Urinary bladder (tissue), 4 donors: ENCODE results near the gene DCC. TPM values are rescaled to one million over a fixed set of nuclear protein-coding genes. Genes with fewer than 3 reads are reported as not detected.

Source experiments
- DNase-seq: peaks from one replicate; pipeline ENCODE4 v3.0.0-alpha.2; 2015; ENCODE audit errors: extremely low spot score
- H3K27ac ChIP-seq: one replicate; pipeline ENCODE4 v1.5.1; 2013; ENCODE audit warnings: low read depth, mild to moderate bottlenecking, moderate library complexity
- H3K36me3 ChIP-seq: one replicate; pipeline ENCODE4 v1.6.1; 2013; ENCODE audit warnings: mild to moderate bottlenecking, moderate library complexity; ENCODE audit not compliant: insufficient read depth
- H3K4me1 ChIP-seq: one replicate; pipeline ENCODE4 v1.6.1; 2013; ENCODE audit warnings: mild to moderate bottlenecking, moderate library complexity; ENCODE audit not compliant: insufficient read depth
- H3K4me3 ChIP-seq: one replicate; pipeline ENCODE4 v1.5.1; 2013; ENCODE audit warnings: low read depth, low read length
- WGBS: extraction: QIAGEN DNeasy Blood & Tissue Kit; methylation state at CpG from one replicate; pipeline ENCODE4 v1.1.7; 2013; 5-methylcytosine and 5-hydroxymethylcytosine counted together
- polyA plus RNA-seq: library from polyadenylated mRNA; stranded (reverse); fragments of 200-250 nt; gene quantifications from one replicate; pipeline ENCODE4 v1.2.3, GENCODE V29; 2013
- total RNA-seq: library from RNA; depleted of rRNA; stranded (reverse); fragments of >200 nt; gene quantifications from one replicate; pipeline ENCODE4 v1.2.3, GENCODE V29; 2014
- donor health status: healthy with polysubstance abuse.
- donor health status: healthy.

Gene DCC, protein sequence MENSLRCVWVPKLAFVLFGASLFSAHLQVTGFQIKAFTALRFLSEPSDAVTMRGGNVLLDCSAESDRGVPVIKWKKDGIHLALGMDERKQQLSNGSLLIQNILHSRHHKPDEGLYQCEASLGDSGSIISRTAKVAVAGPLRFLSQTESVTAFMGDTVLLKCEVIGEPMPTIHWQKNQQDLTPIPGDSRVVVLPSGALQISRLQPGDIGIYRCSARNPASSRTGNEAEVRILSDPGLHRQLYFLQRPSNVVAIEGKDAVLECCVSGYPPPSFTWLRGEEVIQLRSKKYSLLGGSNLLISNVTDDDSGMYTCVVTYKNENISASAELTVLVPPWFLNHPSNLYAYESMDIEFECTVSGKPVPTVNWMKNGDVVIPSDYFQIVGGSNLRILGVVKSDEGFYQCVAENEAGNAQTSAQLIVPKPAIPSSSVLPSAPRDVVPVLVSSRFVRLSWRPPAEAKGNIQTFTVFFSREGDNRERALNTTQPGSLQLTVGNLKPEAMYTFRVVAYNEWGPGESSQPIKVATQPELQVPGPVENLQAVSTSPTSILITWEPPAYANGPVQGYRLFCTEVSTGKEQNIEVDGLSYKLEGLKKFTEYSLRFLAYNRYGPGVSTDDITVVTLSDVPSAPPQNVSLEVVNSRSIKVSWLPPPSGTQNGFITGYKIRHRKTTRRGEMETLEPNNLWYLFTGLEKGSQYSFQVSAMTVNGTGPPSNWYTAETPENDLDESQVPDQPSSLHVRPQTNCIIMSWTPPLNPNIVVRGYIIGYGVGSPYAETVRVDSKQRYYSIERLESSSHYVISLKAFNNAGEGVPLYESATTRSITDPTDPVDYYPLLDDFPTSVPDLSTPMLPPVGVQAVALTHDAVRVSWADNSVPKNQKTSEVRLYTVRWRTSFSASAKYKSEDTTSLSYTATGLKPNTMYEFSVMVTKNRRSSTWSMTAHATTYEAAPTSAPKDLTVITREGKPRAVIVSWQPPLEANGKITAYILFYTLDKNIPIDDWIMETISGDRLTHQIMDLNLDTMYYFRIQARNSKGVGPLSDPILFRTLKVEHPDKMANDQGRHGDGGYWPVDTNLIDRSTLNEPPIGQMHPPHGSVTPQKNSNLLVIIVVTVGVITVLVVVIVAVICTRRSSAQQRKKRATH (N-terminal part only)
- total RNA-seq (2.0 TPM), polyA plus RNA-seq (0.08 TPM)

DNA sequence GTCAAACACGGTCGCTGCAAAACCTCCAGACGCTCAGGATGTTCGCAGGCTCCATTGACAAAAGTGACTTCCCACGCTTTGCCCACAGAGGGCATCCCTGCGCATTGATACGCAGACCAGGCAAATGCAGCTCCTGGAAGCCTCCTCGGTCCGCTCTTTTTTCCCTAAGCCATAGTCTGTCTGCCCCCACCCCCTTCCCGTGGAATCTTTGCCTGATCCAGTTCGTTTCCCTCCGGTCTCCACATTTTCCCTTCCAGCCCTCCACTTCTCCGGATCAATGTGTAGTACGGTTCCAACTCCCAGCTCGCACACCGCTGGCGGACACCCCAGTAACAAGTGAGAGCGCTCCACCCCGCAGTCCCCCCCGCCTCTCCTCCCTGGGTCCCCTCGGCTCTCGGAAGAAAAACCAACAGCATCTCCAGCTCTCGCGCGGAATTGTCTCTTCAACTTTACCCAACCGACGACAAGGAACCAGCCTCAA lies at the start of gene DCC:
Gene DCC, plus strand, starts transcription at position 307 of the 481 bp plus-strand sequence. CDS start 591 bp downstream, outside the sequence.
- DNase-seq = peak; percentile 33

DNA sequence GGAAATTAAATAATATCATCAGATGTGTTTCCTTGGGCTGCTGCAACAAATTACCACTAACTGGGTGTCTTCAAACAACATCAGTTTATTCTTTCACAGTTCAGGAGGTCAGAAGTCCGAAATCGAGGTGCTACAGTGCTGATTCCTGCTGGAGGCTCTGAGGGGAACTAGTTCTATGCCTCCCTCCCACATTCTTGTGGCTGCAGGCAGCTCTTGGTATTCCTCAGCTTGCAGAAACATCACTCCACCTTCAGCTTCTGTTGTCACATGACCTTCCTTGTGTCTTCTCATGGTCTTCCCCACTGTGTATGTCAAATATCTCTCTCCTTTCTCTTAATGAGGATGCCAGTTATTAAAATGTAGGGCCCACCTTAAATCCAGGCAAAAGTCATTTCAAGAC lies 29.3 kb upstream of the DCC start:
- WGBS = 52% methylated on average over 2 of the region's 2 CpGs
- no peaks in the 10 kb centered on the region for H3K36me3 ChIP-seq
- H3K4me3 ChIP-seq = no peak overlapping the region
- DNase-seq = no peak
- no peaks in the 10 kb centered on the region for H3K4me1 ChIP-seq
- no peak overlapping the region for H3K27ac ChIP-seq

More for the DNA sequence above, at the start of gene DCC:
- H3K4me1 ChIP-seq = no peaks in the 10 kb centered on the region
- H3K27ac ChIP-seq = no peak within 1 kb of the TSS
- H3K36me3 ChIP-seq = no peaks in the 10 kb centered on the region
- peak within 1 kb of the TSS; percentile 23 for H3K4me3 ChIP-seq
- WGBS = 1% methylated on average over 27 of the region's 27 CpGs

DNA sequence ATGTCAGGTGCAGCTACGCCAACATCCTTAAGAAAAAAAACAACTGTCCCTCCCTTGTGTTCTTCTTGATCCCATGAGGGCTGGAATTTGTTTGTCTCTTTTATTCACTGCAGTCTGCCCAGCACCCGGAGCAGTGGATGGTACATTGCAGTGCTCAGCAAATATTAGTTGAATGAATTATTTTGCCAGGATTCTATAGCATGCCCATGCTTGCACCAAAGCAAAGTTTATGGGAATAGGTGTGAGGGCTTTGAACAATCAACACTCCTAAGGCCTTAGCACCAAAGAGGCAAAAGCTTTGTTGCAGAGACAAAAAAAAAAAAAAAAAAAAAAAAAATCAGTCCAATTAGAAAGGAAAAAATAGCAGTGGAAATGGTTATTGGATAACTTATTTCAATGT lies 28.7 kb upstream of the DCC start:
- no peak overlapping the region for H3K27ac ChIP-seq
- H3K36me3 ChIP-seq = no peaks in the 10 kb centered on the region

DNA sequence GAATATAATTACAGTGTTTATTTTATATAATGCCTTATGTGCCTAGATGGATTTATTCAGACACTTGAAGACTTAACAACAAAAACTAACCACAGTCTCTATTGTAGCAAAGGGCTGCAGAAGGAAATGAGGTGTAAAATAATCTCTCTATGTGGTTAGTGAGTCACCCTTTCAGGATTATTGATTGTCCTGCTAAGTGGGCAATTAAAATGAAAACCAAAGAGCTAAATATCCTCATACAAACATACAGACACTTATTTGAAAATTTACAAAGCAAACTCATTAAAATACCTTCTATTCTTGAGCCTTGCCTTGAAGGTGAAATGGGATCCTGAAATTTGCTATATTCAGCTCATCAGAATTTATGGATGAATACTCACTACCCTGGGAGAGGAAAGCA lies 27.7 kb upstream of the DCC start:
- no peak overlapping the region for H3K4me3 ChIP-seq
- DNase-seq = no peak
- no peaks in the 10 kb centered on the region for H3K36me3 ChIP-seq
- no peaks in the 10 kb centered on the region for H3K4me1 ChIP-seq
- H3K27ac ChIP-seq = no peak overlapping the region

More for the DNA sequence above, 28.7 kb upstream of the DCC start:
- no peak overlapping the region for H3K4me3 ChIP-seq
- no peak for DNase-seq
- whole genome bisulfite sequencing = 72% methylated on average over 2 of the region's 2 CpGs
- H3K4me1 ChIP-seq = no peaks in the 10 kb centered on the region

DNA sequence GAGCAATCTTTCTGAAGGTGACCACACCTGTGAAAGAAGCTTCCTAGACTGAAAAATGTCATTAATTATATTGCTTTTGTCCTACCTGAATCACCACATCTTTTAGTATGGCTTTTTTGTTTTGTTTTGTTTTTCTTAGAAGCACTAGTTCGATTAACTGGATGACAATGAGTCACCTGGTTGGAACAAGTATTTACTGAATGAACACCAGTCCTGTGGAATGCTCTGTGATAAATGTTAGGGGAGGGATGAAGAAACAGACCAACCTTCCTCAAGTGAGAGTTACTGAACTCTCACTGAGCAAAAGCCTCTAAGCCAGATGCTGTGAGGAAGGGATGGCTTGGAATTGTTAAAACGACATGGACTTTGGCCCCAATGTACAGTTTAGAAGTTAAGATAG lies 26.8 kb upstream of the DCC start:
- no peaks in the 10 kb centered on the region for H3K4me1 ChIP-seq
- no peak overlapping the region for H3K27ac ChIP-seq

DNA sequence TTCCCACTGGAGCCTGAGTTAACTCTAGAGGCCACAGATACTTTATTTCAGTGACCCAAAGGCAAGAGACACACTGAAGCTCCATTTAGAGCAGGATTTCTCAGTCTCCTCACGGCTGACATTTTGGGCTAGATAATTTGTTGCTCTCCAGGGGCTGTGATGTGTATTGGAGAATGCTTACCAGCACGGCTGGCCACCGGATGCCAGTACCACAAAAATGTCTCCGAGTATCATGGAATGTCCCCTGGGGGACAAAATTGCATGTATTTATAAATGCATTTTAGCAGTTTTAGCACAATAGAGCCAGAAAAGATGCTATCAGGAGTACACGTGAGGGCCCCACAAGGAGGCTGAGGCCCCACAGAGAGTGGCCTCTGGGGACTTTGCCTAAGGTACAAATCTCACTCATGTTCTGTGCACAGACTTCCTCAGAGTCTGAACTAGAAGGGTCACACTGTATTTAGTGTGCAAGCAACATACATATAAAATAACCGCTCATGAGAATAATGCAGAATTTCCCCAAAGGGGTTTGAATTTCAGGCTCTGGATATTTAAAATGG lies 20.5 kb upstream of the DCC start:
- H3K4me3 ChIP-seq = no peak overlapping the region
- no peaks in the 10 kb centered on the region for H3K4me1 ChIP-seq
- H3K27ac ChIP-seq = no peak overlapping the region
- DNase-seq = no peak
- 67% methylated on average over 6 of the region's 6 CpGs for WGBS
- H3K36me3 ChIP-seq = no peaks in the 10 kb centered on the region

More for the DNA sequence above, 26.8 kb upstream of the DCC start:
- no peak for DNase-seq
- Histone ChIP-seq H3K36me3 (no peaks in the 10 kb centered on the region), H3K4me3 (no peak overlapping the region)
- WGBS = 47% methylated on average over 2 of the region's 2 CpGs

DNA sequence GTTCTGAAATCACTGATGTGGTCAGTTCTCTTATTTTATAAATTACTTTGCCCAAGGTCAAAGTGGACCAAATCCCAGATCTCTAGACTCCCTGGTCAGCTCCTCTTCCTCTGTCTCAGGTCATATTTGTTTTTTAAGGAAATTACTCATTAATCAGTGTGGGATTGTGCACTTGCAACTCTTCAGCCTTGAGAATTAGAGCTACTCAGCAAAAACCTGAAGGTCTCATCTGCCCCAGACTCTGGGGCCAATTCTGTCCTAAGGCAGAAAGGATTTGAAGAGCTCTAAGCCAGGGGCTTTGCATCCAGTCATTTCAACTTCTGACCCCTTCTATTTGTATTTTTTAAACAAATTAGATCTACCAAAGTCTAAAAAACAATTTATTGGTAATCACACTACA lies 17.7 kb upstream of the DCC start:
- H3K36me3 ChIP-seq = no peaks in the 10 kb centered on the region
- DNase-seq = no peak
- no peak overlapping the region for H3K4me3 ChIP-seq
- no peak overlapping the region for H3K27ac ChIP-seq
- H3K4me1 ChIP-seq = no peaks in the 10 kb centered on the region

DNA sequence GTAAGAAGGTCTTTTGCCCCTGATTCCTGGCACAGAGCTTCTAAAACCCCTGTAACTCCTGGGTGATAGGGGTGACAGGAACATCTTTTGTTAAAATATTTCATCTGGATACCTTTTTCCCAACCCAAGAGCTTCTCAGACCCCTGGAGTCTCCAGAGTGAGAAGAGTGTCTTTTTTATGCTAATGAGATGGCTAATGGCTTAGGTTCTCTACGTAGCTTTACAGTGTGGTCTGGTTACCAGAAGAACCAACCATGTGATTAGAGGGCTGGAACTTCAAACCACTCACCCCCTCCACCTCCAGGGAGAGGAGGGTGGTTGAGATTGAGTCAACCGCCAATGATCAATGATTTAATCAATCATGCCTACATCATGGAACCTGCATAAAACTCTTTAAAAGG lies 16.2 kb upstream of the DCC start:
- Histone ChIP-seq H3K27ac (no peak overlapping the region), H3K36me3 (no peaks in the 10 kb centered on the region), H3K4me1 (no peaks in the 10 kb centered on the region), H3K4me3 (no peak overlapping the region)
- WGBS = 18% methylated on average over 2 of the region's 2 CpGs
- no peak for DNase-seq

DNA sequence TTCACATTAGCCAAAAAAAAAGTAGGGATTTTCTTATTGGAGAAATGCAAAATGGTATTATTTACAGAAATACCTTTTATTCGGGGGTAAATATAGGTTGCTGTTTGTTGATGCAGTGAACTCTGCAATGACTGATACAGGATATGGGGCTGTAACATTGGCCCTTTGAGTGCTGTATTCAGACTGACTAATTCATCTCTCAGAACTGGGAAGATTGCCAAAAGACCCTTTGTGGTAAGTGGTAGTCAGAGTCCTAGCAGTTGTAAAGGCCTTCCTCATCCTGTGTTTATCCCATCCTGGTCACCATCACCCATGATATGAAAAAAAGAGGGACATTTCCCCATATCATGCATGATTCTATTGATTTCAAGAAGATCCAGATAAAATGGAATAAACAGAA lies 14.0 kb upstream of the DCC start:
- no peak for DNase-seq
- H3K36me3 ChIP-seq = no peaks in the 10 kb centered on the region
- H3K4me1 ChIP-seq = no peaks in the 10 kb centered on the region
- H3K4me3 ChIP-seq = no peak overlapping the region
- H3K27ac ChIP-seq = no peak overlapping the region
- 71% methylated on average over 1 of the region's 1 CpG for WGBS

DNA sequence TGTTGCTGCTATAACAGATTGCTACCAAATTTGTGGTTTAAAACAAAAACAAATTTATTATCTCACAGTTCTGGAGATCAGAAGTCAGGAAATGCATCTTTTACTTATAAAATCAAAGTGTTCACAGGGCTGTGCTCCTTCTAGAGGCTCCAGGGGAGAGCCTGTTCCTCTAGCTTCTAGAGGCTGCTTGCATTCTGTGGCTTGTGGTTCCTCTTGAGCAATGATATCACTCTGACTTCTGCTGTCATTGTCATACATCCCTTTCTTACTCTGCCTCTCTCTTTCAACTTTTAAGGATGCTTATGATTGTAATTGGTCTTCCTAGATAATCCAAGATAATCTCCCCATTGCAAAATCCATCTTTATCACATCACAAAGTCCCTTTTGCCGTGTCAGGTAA lies 6.1 kb upstream of the DCC start:
- H3K4me1 ChIP-seq = no peaks in the 10 kb centered on the region
- no peak overlapping the region for H3K4me3 ChIP-seq
- DNase-seq = no peak
- no peaks in the 10 kb centered on the region for H3K36me3 ChIP-seq
- WGBS = 48% methylated on average over 1 of the region's 1 CpG
- no peak overlapping the region for H3K27ac ChIP-seq

DNA sequence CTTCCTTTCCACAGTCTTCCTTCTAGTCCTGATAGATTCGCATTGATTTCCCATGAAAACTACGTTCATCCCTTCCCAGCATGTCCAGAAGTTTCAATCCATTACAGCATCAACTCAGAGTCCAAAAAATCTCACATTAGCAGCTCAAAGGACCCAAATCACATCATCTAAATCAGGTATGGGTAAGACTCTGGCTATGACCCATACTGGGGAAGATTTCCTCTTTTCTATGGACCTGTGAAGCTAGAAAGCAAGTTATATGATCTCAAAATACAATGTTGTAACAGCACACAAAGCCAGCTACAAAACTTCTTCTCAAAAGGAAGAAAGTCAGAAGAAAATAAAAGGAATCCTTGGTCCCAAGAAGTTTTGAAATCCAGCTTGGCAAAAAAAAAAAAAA lies 5.7 kb upstream of the DCC start:
- no peak for DNase-seq
- 82% methylated on average over 2 of the region's 2 CpGs for WGBS

DNA sequence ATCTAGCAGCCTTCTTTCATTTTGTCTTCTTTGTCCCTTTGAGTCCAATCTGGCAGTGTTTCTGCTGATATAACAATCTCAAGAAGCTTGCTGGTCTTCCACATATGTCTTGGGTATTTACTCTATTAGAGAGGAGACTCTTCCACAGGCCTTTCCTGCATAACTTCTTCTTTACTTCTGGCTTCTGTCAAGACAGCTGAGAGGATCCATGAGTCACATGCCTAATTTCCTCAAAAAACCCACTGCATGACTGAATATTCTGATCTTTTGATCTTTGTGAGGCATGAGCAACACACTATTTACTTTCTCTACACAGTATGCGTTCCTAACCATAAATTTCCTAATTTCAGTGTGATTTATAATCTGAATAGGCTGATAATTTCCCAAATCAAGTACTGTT lies 5.1 kb upstream of the DCC start:
- H3K27ac ChIP-seq = no peak overlapping the region
- H3K36me3 ChIP-seq = no peaks in the 10 kb centered on the region
- no peak overlapping the region for H3K4me3 ChIP-seq
- H3K4me1 ChIP-seq = no peaks in the 10 kb centered on the region
- WGBS = 59% methylated on average over 1 of the region's 1 CpG
- no peak for DNase-seq

More for the DNA sequence above, 5.7 kb upstream of the DCC start:
- no peaks in the 10 kb centered on the region for H3K36me3 ChIP-seq
- H3K4me3 ChIP-seq = no peak overlapping the region
- H3K27ac ChIP-seq = no peak overlapping the region
- no peaks in the 10 kb centered on the region for H3K4me1 ChIP-seq

DNA sequence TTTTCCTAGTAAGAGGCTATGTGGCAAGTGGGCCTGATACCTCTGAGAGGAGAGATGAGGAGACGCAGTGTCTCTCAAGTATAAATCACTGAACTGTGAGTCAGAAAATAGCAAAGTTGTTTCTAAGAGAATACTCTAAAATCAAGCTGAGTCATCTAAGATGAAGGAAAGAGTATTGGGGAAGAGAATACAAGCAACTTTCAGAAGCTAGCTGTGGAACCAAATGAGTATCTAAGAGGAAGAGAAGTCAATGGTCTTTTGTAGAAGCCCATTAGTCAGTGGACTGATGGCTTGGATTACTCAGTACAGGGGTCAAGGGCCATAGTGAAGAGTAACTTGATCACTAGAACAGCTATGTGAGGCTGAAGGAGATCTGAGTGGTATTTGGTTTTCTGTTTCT lies 2.7 kb upstream of the DCC start:
- whole genome bisulfite sequencing = 93% methylated on average over 1 of the region's 1 CpG
- H3K36me3 ChIP-seq = no peaks in the 10 kb centered on the region
- H3K4me1 ChIP-seq = no peaks in the 10 kb centered on the region
- DNase-seq = no peak
- no peak overlapping the region for H3K4me3 ChIP-seq
- no peak overlapping the region for H3K27ac ChIP-seq
